Astrocyte (in vitro differentiated cells and primary cell): ENCODE results near the gene PLS3.

ENCODE experiments used
- CTCF ChIP-seq: IDR thresholded peaks from 2 replicates; pipeline ENCODE4 v1.5.1; 2011; ENCODE audit warnings: low read depth, mild to moderate bottlenecking, inconsistent platforms, low read length, moderate library complexity; ENCODE audit not compliant: insufficient read depth
- EZH2 ChIP-seq: IDR thresholded peaks from 2 replicates; pipeline ENCODE4 v1.6.1; 2012; ENCODE audit warnings: mild to moderate bottlenecking, low read length, inconsistent platforms; ENCODE audit not compliant: insufficient read depth

GRCh38 chrX:115630204-115630603 is 69.2 kb downstream of the PLS3 start:
- TF ChIP-seq CTCF (no peak), EZH2 (no peak)
